GM19452 (cell line): ENCODE data around the gene DIP2B.
"Not testable (repeated sequence)": the region's sequence is repeated elsewhere in the genome, so short reads cannot be mapped to it uniquely, and the experiment has no call there.

ENCODE experiments used
- ATAC-seq: cut with Tn5 transposase; IDR thresholded peaks from one replicate; pipeline ENCODE4 v1.9.1; 2021; ENCODE audit not compliant: unreplicated experiment

DIP2B gene

GRCh38 chr12:50547742-50548141 is 43.0 kb downstream of the DIP2B start:
- ATAC-seq: no peak

GRCh38 chr12:50549885-50550284 is 45.1 kb downstream of the DIP2B start:
- no peak for ATAC-seq

- no peak for ATAC-seq
Measured at GRCh38 chr12:50550530-50551223, 45.9 kb downstream of the DIP2B start.

- ATAC-seq: no peak
Measured at GRCh38 chr12:50551866-50552265, 47.1 kb downstream of the DIP2B start.

GRCh38 chr12:50554651-50555050 is 49.9 kb downstream of the DIP2B start:
- no peak for ATAC-seq

GRCh38 chr12:50555471-50555885 is 50.7 kb downstream of the DIP2B start:
- ATAC-seq: no peak

- ATAC-seq: no peak
Measured at GRCh38 chr12:50556273-50556672, 51.5 kb downstream of the DIP2B start.

GRCh38 chr12:50556796-50557195 is 52.0 kb downstream of the DIP2B start:
- ATAC-seq: not testable (repeated sequence)

- ATAC-seq: no peak
Measured at GRCh38 chr12:50557421-50557820, 52.6 kb downstream of the DIP2B start.

- ATAC-seq: no peak
Measured at GRCh38 chr12:50558970-50559369, 54.2 kb downstream of the DIP2B start.

- ATAC-seq: no peak
Measured at GRCh38 chr12:50562520-50563433, 58.0 kb downstream of the DIP2B start.

- no peak for ATAC-seq
Measured at GRCh38 chr12:50563434-50563787, 58.6 kb downstream of the DIP2B start.

- ATAC-seq: no peak
Measured at GRCh38 chr12:50564237-50564947, 59.6 kb downstream of the DIP2B start.

GRCh38 chr12:50564948-50565297 is 60.1 kb downstream of the DIP2B start:
- ATAC-seq: no peak

- ATAC-seq: no peak
Measured at GRCh38 chr12:50566066-50566465, 61.3 kb downstream of the DIP2B start.

- ATAC-seq: no peak
Measured at GRCh38 chr12:50567926-50568325, 63.1 kb downstream of the DIP2B start.

GRCh38 chr12:50568338-50569091 is 63.7 kb downstream of the DIP2B start:
- ATAC-seq: no peak

GRCh38 chr12:50569321-50569720 is 64.5 kb downstream of the DIP2B start:
- no peak for ATAC-seq

GRCh38 chr12:50569876-50570275 is 65.1 kb downstream of the DIP2B start:
- ATAC-seq: no peak

GRCh38 chr12:50571786-50572185 is 67.0 kb downstream of the DIP2B start:
- ATAC-seq: no peak

- ATAC-seq: no peak
Measured at GRCh38 chr12:50572287-50572686, 67.5 kb downstream of the DIP2B start.
